ENCODE data around the gene ACSS2. TPM values are rescaled to one million over a fixed set of nuclear protein-coding genes. Genes with fewer than 3 reads are reported as not detected.
A peak's percentile ranks its signal among the peaks of the same experiment; 100 is the strongest.

ACSS2 gene
- total RNA-seq, 4 donors from 2014 or later, result 34.8 to 90.7 (median 62.8) TPM

- Histone ChIP-seq H3K4me3 (no peak overlapping the region), H3K36me3 (peaks cover 8 to 60% (median 29%) of the 10 kb centered on the region in 4 donors), H3K27me3 (no peaks in the 10 kb centered on the region), H3K27ac (replicated peaks in 1 of 4) (no peak overlapping the region), H3K9me3 (no peaks in the 10 kb centered on the region), H3K4me1 (peaks cover 4 to 17% (median 6%) of the 10 kb centered on the region in 4 donors)
- DNase-seq (ENCODE audit: extremely low spot score), result peak; percentile 64
- TF ChIP-seq, protein P1, sequence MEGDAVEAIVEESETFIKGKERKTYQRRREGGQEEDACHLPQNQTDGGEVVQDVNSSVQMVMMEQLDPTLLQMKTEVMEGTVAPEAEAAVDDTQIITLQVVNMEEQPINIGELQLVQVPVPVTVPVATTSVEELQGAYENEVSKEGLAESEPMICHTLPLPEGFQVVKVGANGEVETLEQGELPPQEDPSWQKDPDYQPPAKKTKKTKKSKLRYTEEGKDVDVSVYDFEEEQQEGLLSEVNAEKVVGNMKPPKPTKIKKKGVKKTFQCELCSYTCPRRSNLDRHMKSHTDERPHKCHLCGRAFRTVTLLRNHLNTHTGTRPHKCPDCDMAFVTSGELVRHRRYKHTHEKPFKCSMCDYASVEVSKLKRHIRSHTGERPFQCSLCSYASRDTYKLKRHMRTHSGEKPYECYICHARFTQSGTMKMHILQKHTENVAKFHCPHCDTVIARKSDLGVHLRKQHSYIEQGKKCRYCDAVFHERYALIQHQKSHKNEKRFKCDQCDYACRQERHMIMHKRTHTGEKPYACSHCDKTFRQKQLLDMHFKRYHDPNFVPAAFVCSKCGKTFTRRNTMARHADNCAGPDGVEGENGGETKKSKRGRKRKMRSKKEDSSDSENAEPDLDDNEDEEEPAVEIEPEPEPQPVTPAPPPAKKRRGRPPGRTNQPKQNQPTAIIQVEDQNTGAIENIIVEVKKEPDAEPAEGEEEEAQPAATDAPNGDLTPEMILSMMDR (IDR thresholded peaks at IDR 0.05), result no peak
- TF ChIP-seq POLR2AphosphoS5 (IDR thresholded peaks at IDR 0.05), result no peak
- no peak for TF ChIP-seq POLR2A (IDR thresholded peaks at IDR 0.05; ENCODE audit: low read depth)
- no peak for TF ChIP-seq EP300 (IDR thresholded peaks at IDR 0.05)
- WGBS, result 93% methylated on average over 12 of the region's 12 CpGs
- intact Hi-C loops (cut with DNase I), result no loop called here
Observed at GRCh38 chr20:34862724-34863123, 13.7 kb upstream of the ACSS2 start.

DNA sequence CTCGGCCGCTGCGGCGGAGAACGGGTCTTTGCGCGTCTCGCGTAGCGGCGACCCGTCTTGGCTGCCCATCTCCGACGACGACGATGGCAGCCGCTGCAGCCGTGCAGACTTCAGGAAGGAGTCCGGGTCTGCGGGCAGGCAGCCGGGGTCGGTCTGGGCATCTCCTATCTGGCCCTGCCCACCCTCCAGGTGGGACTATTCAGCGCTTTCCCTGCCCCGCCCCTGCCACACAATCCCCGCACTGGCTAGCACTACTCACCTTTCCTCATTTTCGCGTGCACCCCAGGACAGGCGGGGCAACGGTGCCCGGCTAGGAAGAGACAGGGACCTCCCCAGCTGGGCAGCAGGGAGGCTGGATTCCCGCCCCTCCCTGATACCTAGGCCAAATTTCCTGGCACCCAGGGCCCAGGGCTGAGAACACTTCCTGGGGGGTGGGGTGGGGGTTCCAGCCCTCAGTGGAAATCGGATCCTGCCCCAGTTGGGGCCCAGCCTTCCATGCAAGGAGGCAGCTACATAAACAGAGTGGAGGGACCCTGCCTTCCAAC, 12.9 kb upstream of the ACSS2 start:
- H3K27ac ChIP-seq (replicated peaks in 1 of 4), result no peak overlapping the region
- H3K36me3 ChIP-seq, result peaks cover 8 to 53% (median 25%) of the 10 kb centered on the region in 4 donors
- 70% methylated on average over 17 of the region's 32 CpGs for WGBS
- TF ChIP-seq POLR2AphosphoS5 (IDR thresholded peaks at IDR 0.05) (no peak), POLR2A (IDR thresholded peaks at IDR 0.05; ENCODE audit: low read depth) (no peak), EP300 (IDR thresholded peaks at IDR 0.05) (no peak)
- TF ChIP-seq, protein P1 (IDR thresholded peaks at IDR 0.05), result no peak
- H3K4me3 ChIP-seq, result no peak overlapping the region
- H3K4me1 ChIP-seq, result peaks cover 4 to 17% (median 6%) of the 10 kb centered on the region in 4 donors
- intact Hi-C loops (cut with DNase I), result no loop called here
- no peaks in the 10 kb centered on the region for H3K27me3 ChIP-seq
- H3K9me3 ChIP-seq, result no peaks in the 10 kb centered on the region
- peak; percentile 29 for DNase-seq (ENCODE audit: extremely low spot score)

- peaks cover 4 to 17% (median 6%) of the 10 kb centered on the region in 4 donors for H3K4me1 ChIP-seq
Observed at GRCh38 chr20:34864216-34864615, 12.2 kb upstream of the ACSS2 start.

DNA sequence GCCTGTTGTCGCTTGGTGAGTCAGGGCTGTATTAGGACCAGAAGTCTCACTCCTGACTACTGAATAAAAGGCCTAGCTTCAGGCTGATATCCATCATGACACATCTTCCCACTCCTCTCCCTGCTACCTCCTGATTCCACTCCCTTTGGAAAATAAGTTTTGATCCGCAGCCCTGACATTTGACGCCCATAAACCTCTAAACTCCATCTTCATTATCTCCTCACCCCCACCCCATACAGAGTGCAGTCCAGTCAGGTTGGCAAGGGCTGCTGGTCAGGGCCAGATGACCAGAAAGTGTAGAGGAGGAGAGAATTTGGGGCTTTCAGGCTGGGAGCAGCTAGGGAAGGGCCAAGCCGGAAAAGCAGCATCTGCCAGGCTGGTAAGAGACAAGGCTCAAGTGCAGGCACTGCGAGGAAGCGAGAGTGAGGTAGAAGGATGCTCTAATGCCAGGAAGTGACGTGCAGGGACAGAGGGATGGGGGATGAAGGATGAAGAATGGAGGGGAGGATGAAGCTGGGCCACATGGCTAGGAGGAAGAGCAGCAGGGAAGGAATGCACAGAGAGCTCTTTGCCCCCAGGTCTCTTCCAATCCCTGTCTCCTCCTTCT, 5.0 kb upstream of the ACSS2 start:
- intact Hi-C loops (cut with DNase I), result loop anchor here (5.0 kb wide), 2 partner anchors 39 to 221 kb away; partner anchors contain the start of gene TRPC4AP
- Histone ChIP-seq H3K4me3 (peak overlapping the region; percentile 72 to 88 (median 80)), H3K36me3 (no peaks in the 10 kb centered on the region), H3K27ac (replicated peaks in 1 of 4) (peak overlapping the region in 3 of 4 donors; percentile 80 to 87 (median 82)), H3K27me3 (no peaks in the 10 kb centered on the region), H3K9me3 (no peaks in the 10 kb centered on the region), H3K4me1 (peaks cover 24 to 53% (median 45%) of the 10 kb centered on the region in 4 donors)
- no peak for TF ChIP-seq EP300 (IDR thresholded peaks at IDR 0.05)
- TF ChIP-seq, protein P1 (IDR thresholded peaks at IDR 0.05), result no peak
- no peak for TF ChIP-seq POLR2A (IDR thresholded peaks at IDR 0.05; ENCODE audit: low read depth)
- TF ChIP-seq POLR2AphosphoS5 (IDR thresholded peaks at IDR 0.05), result no peak
- WGBS, result 98% methylated on average over 7 of the region's 7 CpGs
- no peak for DNase-seq (ENCODE audit: extremely low spot score)

More at GRCh38 chr20:34864216-34864615, 12.2 kb upstream of the ACSS2 start:
- H3K4me3 ChIP-seq, result no peak overlapping the region
- H3K27ac ChIP-seq (replicated peaks in 1 of 4), result no peak overlapping the region
- DNase-seq (ENCODE audit: extremely low spot score), result peak; percentile 53
- no peak for TF ChIP-seq POLR2AphosphoS5 (IDR thresholded peaks at IDR 0.05)
- TF ChIP-seq, protein P1 (IDR thresholded peaks at IDR 0.05), result no peak
- TF ChIP-seq EP300 (IDR thresholded peaks at IDR 0.05), result no peak
- TF ChIP-seq POLR2A (IDR thresholded peaks at IDR 0.05; ENCODE audit: low read depth), result no peak
- no peaks in the 10 kb centered on the region for H3K27me3 ChIP-seq
- intact Hi-C loops (cut with DNase I), result no loop called here
- H3K9me3 ChIP-seq, result no peaks in the 10 kb centered on the region
- 99% methylated on average over 5 of the region's 5 CpGs for WGBS
- H3K36me3 ChIP-seq, result peaks cover 8 to 46% (median 22%) of the 10 kb centered on the region in 4 donors
